ENCODE results near the gene P2RY6.
"Not testable (repeated sequence)": the region's sequence is repeated elsewhere in the genome, so short reads cannot be mapped to it uniquely, and the experiment has no call there.

Gene P2RY6

GRCh38 chr11:73271936-73272679, at the start of gene P2RY6:
TSS of gene P2RY6 (plus strand) at chr11:73272338. CDS start at chr11:73296519, 24,181 bp downstream.
- peak in 3 of 14 donors; percentile 17 to 47 (median 21) for DNase-seq

GRCh38 chr11:73223998-73224730, 48.0 kb upstream of the P2RY6 start:
- DNase-seq: no peak

- DNase-seq: no peak
Measured at GRCh38 chr11:73225001-73225686, 47.0 kb upstream of the P2RY6 start.

- no peak for DNase-seq
Measured at GRCh38 chr11:73225851-73226250, 46.3 kb upstream of the P2RY6 start.

GRCh38 chr11:73226297-73227006, 45.7 kb upstream of the P2RY6 start:
- no peak for DNase-seq

GRCh38 chr11:73227571-73228211, 44.4 kb upstream of the P2RY6 start:
- DNase-seq: no peak

GRCh38 chr11:73228268-73229134, 43.6 kb upstream of the P2RY6 start:
- DNase-seq: no peak

GRCh38 chr11:73229321-73229895, 42.7 kb upstream of the P2RY6 start:
- DNase-seq: no peak

GRCh38 chr11:73229896-73230875, 42.0 kb upstream of the P2RY6 start:
- DNase-seq: no peak

- DNase-seq: no peak
Measured at GRCh38 chr11:73230931-73231330, 41.2 kb upstream of the P2RY6 start.

- DNase-seq: not testable (repeated sequence)
Measured at GRCh38 chr11:73232487-73232886, 39.7 kb upstream of the P2RY6 start.

- DNase-seq: no peak
Measured at GRCh38 chr11:73233211-73233610, 38.9 kb upstream of the P2RY6 start.

GRCh38 chr11:73233692-73234470, 38.3 kb upstream of the P2RY6 start:
- no peak for DNase-seq

GRCh38 chr11:73234471-73235181, 37.5 kb upstream of the P2RY6 start:
- DNase-seq: no peak

GRCh38 chr11:73235236-73235786, 36.8 kb upstream of the P2RY6 start:
- DNase-seq: no peak

- no peak for DNase-seq
Measured at GRCh38 chr11:73236205-73236765, 35.9 kb upstream of the P2RY6 start.

- DNase-seq: peak in 2 of 14 donors; percentile 9 to 14
Measured at GRCh38 chr11:73236854-73237253, 35.3 kb upstream of the P2RY6 start.

All from C1 segment of cervical spinal cord (tissue), 14 donors.